HepG2 (cell line): ENCODE results near the gene CCDC57. TPM values are rescaled to one million over a fixed set of nuclear protein-coding genes. Genes with fewer than 3 reads are reported as not detected.
A peak's percentile ranks its signal among the peaks of the same experiment; 100 is the strongest.

Source experiments
- ATF7 ChIP-seq, 2 experiments: fragments of 450-650 bp in 1 of 2; sonication (generic) in 1 of 2; formaldehyde crosslinking in 1 of 2; IDR thresholded peaks; 2 replicates each; pipeline versions ENCODE4 v1.4.0 to v1.6.1; 2016 to 2020; ENCODE audit warnings: antibody characterized with exemption in 1 of 2, mild to moderate bottlenecking in 1 of 2, missing genetic modification reagents in 1 of 2
- ELF3 ChIP-seq: IDR thresholded peaks from 2 replicates; pipeline ENCODE4 v1.6.1; 2016; ENCODE audit warnings: missing genetic modification reagents, missing compliant biosample characterization
- ETV5 ChIP-seq: IDR thresholded peaks from 2 replicates; pipeline ENCODE4 v1.6.1; 2018; ENCODE audit warnings: missing biosample characterization, missing genetic modification reagents, inconsistent platforms, borderline replicate concordance
- GPN1 ChIP-seq: sonication (generic); formaldehyde crosslinking; IDR thresholded peaks from 2 replicates; pipeline ENCODE4 v1.5.1; 2020; ENCODE audit warnings: missing genetic modification reagents, borderline replicate concordance
- MBNL3 ChIP-seq: fragments of 250-450 bp; sonication (Bioruptor Pico); conservative IDR thresholded peaks from 2 replicates; pipeline ENCODE4 v1.8.0; 2022; ENCODE audit warnings: mild to moderate bottlenecking, inconsistent platforms
- MXI1 ChIP-seq: IDR thresholded peaks from 3 replicates; pipeline ENCODE4 v1.6.1; 2012; ENCODE audit warnings: low read depth, low read length, inconsistent platforms, borderline replicate concordance
- NONO ChIP-seq, 2 experiments: fragments of 450-650 bp in 1 of 2; sonication (generic) in 1 of 2; formaldehyde crosslinking in 1 of 2; IDR thresholded peaks in 1 of 2; conservative IDR thresholded peaks in 1 of 2; 2 replicates each; pipeline versions ENCODE4 v1.6.1 to v1.8.0; 2017 to 2022; ENCODE audit warnings: mild to moderate bottlenecking in 1 of 2, missing genetic modification reagents in 1 of 2, moderate library complexity in 1 of 2
- TAF1 ChIP-seq: sonication (generic); formaldehyde crosslinking; IDR thresholded peaks from 2 replicates; pipeline ENCODE4 v1.4.0; 2020; ENCODE audit warnings: missing genetic modification reagents
- ZNF280B ChIP-seq: sonication (generic); formaldehyde crosslinking; IDR thresholded peaks from 2 replicates; pipeline ENCODE4 v1.5.0; 2020; ENCODE audit warnings: missing genetic modification reagents, mild to moderate bottlenecking, borderline replicate concordance
- ZNF333 ChIP-seq: sonication (generic); formaldehyde crosslinking; IDR thresholded peaks from 2 replicates; pipeline ENCODE4 v1.4.0; 2020; ENCODE audit warnings: mild to moderate bottlenecking, missing genetic modification reagents, borderline replicate concordance
- ZNF7 ChIP-seq: IDR thresholded peaks from 2 replicates; pipeline ENCODE4 v1.6.1; 2016; ENCODE audit warnings: missing biosample characterization, missing genetic modification reagents
- polyA plus RNA-seq, 8 experiments: library from polyadenylated mRNA; depleted of rRNA in 3 of 8; stranded (reverse) in 7 of 8; unstranded in 1 of 8; fragments of >200 nt; fragmentation: Illumina TruSeq in 4 of 8; extraction: Trizol in 4 of 8; gene quantifications; 2 replicates each; pipeline versions ENCODE4 v1.2.1 to v1.2.3, GENCODE V29; 2011 to 2016; ENCODE audit warnings: low read depth in 4 of 8, missing spikeins in 1 of 8, mixed read lengths in 1 of 8; ENCODE audit not compliant: insufficient read depth in 1 of 8
- total RNA-seq, 5 experiments: library from RNA; depleted of rRNA; stranded (reverse); fragments of >200 nt; fragmentation: Illumina TruSeq; extraction: Trizol; gene quantifications; 2 replicates each; pipeline ENCODE4 v1.2.3, GENCODE V29; 2016; ENCODE audit warnings: low read depth in 1 of 5
- TF ChIP-seq, protein P1 (sequence below): sonication (generic); formaldehyde crosslinking; conservative IDR thresholded peaks from 2 replicates; pipeline ENCODE4 v1.8.0; 2022; ENCODE audit warnings: mild to moderate bottlenecking, moderate library complexity, missing genetic modification reagents
- TF ChIP-seq, protein P2 (sequence below): IDR thresholded peaks from 2 replicates; pipeline ENCODE4 v1.6.1; 2016; ENCODE audit warnings: missing compliant biosample characterization, missing genetic modification reagents, borderline replicate concordance
- TF ChIP-seq, protein P3 (sequence below): sonication (generic); IDR thresholded peaks from 2 replicates; pipeline ENCODE4 v1.6.1; 2016; ENCODE audit warnings: low read depth, borderline replicate concordance
- TF ChIP-seq, protein P4 (sequence below), 2 experiments: sonication (generic) in 1 of 2; formaldehyde crosslinking in 1 of 2; IDR thresholded peaks; 2 replicates each; pipeline versions ENCODE4 v1.4.0 to v1.6.1; 2018 to 2020; ENCODE audit warnings: missing genetic modification reagents in 2 of 2, borderline replicate concordance in 1 of 2, low read depth in 1 of 2, mild to moderate bottlenecking in 1 of 2, missing biosample characterization in 1 of 2
- TF ChIP-seq, protein P5 (sequence below): sonication (generic); formaldehyde crosslinking; IDR thresholded peaks from 2 replicates; pipeline ENCODE4 v1.5.1; 2020; ENCODE audit warnings: missing genetic modification reagents, mild to moderate bottlenecking, borderline replicate concordance

CCDC57 gene
- total and polyA plus RNA-seq, 2 of the 13 experiments (the other 11 are each of a cell fraction or from before 2014, with no cell fraction given) = 59.3 to 59.9 TPM

GRCh38 chr17:82051776-82052637 is 160.6 kb downstream of the CCDC57 start, which contains the start of the genes GPS1 and RFNG (continued):
- TF ChIP-seq, protein P1, sequence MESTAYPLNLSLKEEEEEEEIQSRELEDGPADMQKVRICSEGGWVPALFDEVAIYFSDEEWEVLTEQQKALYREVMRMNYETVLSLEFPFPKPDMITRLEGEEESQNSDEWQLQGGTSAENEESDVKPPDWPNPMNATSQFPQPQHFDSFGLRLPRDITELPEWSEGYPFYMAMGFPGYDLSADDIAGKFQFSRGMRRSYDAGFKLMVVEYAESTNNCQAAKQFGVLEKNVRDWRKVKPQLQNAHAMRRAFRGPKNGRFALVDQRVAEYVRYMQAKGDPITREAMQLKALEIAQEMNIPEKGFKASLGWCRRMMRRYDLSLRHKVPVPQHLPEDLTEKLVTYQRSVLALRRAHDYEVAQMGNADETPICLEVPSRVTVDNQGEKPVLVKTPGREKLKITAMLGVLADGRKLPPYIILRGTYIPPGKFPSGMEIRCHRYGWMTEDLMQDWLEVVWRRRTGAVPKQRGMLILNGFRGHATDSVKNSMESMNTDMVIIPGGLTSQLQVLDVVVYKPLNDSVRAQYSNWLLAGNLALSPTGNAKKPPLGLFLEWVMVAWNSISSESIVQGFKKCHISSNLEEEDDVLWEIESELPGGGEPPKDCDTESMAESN (CRISPR knock-in tag) = peak; percentile 15; the same call in 1 of the 2 replicates
- TF ChIP-seq ELF3 (CRISPR knock-in tag) (no peak; the same call in 1 of the 2 replicates), ETV5 (CRISPR knock-in tag) (peak; percentile 44; the same call in 1 of the 2 replicates), TAF1 (CRISPR knock-in tag) (peak; percentile 51; the same call in 1 of the 2 replicates), MBNL3 (CRISPR knock-in tag) (no peak), ATF7 (IDR thresholded peaks at IDR 0.05) (no peak), ATF7 (CRISPR knock-in tag; IDR thresholded peaks at IDR 0.05) (no peak), ZNF7 (CRISPR knock-in tag) (no peak), ZNF280B (CRISPR knock-in tag) (no peak; the same call in 1 of the 2 replicates), ZNF333 (CRISPR knock-in tag) (no peak), GPN1 (CRISPR knock-in tag) (no peak), NONO (IDR thresholded peaks at IDR 0.05) (no peak), NONO (CRISPR knock-in tag; conservative IDR thresholded peaks at IDR 0.05) (peak; percentile 59; the same call in 1 of the 2 replicates), MXI1 (peak; percentile 77; the same call in 1 of the 3 replicates)
- TF ChIP-seq, protein P2, sequence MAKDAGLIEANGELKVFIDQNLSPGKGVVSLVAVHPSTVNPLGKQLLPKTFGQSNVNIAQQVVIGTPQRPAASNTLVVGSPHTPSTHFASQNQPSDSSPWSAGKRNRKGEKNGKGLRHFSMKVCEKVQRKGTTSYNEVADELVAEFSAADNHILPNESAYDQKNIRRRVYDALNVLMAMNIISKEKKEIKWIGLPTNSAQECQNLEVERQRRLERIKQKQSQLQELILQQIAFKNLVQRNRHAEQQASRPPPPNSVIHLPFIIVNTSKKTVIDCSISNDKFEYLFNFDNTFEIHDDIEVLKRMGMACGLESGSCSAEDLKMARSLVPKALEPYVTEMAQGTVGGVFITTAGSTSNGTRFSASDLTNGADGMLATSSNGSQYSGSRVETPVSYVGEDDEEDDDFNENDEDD (CRISPR knock-in tag) = peak; percentile 35; the same call in 1 of the 2 replicates
- TF ChIP-seq, protein P3, sequence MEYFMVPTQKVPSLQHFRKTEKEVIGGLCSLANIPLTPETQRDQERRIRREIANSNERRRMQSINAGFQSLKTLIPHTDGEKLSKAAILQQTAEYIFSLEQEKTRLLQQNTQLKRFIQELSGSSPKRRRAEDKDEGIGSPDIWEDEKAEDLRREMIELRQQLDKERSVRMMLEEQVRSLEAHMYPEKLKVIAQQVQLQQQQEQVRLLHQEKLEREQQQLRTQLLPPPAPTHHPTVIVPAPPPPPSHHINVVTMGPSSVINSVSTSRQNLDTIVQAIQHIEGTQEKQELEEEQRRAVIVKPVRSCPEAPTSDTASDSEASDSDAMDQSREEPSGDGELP = peak; percentile 49; the same call in 1 of the 2 replicates
- TF ChIP-seq, protein P4, sequence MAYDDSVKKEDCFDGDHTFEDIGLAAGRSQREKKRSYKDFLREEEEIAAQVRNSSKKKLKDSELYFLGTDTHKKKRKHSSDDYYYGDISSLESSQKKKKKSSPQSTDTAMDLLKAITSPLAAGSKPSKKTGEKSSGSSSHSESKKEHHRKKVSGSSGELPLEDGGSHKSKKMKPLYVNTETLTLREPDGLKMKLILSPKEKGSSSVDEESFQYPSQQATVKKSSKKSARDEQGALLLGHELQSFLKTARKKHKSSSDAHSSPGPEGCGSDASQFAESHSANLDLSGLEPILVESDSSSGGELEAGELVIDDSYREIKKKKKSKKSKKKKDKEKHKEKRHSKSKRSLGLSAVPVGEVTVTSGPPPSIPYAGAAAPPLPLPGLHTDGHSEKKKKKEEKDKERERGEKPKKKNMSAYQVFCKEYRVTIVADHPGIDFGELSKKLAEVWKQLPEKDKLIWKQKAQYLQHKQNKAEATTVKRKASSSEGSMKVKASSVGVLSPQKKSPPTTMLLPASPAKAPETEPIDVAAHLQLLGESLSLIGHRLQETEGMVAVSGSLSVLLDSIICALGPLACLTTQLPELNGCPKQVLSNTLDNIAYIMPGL (CRISPR knock-in tag; IDR thresholded peaks at IDR 0.05; ENCODE audit: borderline replicate concordance in 1 of 2, low read depth in 1 of 2) = 0 out of 4 replicates have a peak, but pooled peaks have one; percentile 6 to 42
- TF ChIP-seq, protein P5, sequence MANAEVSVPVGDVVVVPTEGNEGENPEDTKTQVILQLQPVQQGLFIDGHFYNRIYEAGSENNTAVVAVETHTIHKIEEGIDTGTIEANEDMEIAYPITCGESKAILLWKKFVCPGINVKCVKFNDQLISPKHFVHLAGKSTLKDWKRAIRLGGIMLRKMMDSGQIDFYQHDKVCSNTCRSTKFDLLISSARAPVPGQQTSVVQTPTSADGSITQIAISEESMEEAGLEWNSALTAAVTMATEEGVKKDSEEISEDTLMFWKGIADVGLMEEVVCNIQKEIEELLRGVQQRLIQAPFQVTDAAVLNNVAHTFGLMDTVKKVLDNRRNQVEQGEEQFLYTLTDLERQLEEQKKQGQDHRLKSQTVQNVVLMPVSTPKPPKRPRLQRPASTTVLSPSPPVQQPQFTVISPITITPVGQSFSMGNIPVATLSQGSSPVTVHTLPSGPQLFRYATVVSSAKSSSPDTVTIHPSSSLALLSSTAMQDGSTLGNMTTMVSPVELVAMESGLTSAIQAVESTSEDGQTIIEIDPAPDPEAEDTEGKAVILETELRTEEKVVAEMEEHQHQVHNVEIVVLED (CRISPR knock-in tag) = peak; percentile 88
